HUDEP-2 (cell line): ENCODE data around the gene MSLN.

ENCODE experiments used
- DNase-seq, 76 experiments: peaks; one replicate each; lab custom pipeline; 2025; ENCODE audit not compliant: unreplicated experiment in 76 of 76; lab: John Stamatoyannopoulos, UW

The MSLN gene

GRCh38 chr16:801584-802363 is 41.2 kb downstream of the MSLN start:
- DNase-seq: no peak

- DNase-seq: no peak
Observed at GRCh38 chr16:802461-802860, 41.9 kb downstream of the MSLN start.

- DNase-seq: no peak
Observed at GRCh38 chr16:802914-803753, 42.6 kb downstream of the MSLN start.

GRCh38 chr16:803754-804080 is 43.2 kb downstream of the MSLN start:
- no peak for DNase-seq

GRCh38 chr16:804193-805048 is 43.9 kb downstream of the MSLN start:
- no peak for DNase-seq

- DNase-seq: no peak
Observed at GRCh38 chr16:805474-805873, 44.9 kb downstream of the MSLN start.

- peak in 74 of 76 experiments; percentile 21 to 93 (median 84) for DNase-seq
Observed at GRCh38 chr16:807347-808084, 47.0 kb downstream of the MSLN start.

GRCh38 chr16:808085-808386 is 47.5 kb downstream of the MSLN start:
- no peak for DNase-seq

GRCh38 chr16:813204-813915 is 52.8 kb downstream of the MSLN start:
- peak in 13 of 76 experiments; percentile 3 to 50 (median 14) for DNase-seq

- no peak for DNase-seq
Observed at GRCh38 chr16:813916-814412, 53.4 kb downstream of the MSLN start.

- no peak for DNase-seq
Observed at GRCh38 chr16:814974-815373, 54.4 kb downstream of the MSLN start.

- no peak for DNase-seq
Observed at GRCh38 chr16:815861-816260, 55.3 kb downstream of the MSLN start.

GRCh38 chr16:817001-817906 is 56.7 kb downstream of the MSLN start:
- DNase-seq: no peak

- no peak for DNase-seq
Observed at GRCh38 chr16:818132-818531, 57.6 kb downstream of the MSLN start.
